GM19455 (cell line): ENCODE measurements around the gene PLEKHJ1.
"Not testable (repeated sequence)": the region's sequence is repeated elsewhere in the genome, so short reads cannot be mapped to it uniquely, and the experiment has no call there.

ENCODE experiments used
- ATAC-seq: cut with Tn5 transposase; IDR thresholded peaks from one replicate; pipeline ENCODE4 v1.9.1; 2021; ENCODE audit not compliant: unreplicated experiment

PLEKHJ1 gene

GRCh38 chr19:2201473-2202148 is 34.5 kb downstream of the PLEKHJ1 start:
- ATAC-seq = no peak

DNA sequence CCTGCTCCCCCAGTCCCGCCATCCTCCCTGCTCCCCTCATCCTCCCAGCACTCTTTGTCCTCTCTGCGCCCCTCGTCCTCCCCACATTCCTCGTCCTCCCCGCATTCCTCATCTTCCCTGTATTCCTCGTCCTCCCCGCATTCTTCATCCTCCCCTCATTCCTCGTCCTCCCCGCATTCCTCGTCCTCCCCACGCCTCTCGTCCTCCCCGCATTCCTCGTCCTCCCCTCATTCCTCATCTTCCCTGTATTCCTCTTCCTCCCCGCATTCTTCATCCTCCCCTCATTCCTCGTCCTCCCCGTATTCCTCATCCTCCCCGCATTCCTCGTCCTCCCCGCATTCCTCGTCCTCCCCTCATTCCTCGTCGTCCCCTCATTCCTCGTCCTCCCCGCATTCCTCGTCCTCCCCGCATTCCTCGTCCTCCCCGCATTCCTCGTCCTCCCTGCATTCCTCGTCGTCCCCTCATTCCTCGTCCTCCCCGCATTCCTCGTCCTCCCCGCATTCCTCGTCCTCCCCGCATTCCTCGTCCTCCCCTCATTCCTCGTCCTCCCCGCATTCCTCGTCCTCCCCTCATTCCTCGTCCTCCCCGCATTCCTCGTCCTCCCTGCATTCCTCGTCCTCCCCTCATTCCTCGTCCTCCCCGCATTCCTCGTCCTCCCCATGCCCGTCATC is 35.4 kb downstream of the PLEKHJ1 start:
- ATAC-seq = not testable (repeated sequence)

DNA sequence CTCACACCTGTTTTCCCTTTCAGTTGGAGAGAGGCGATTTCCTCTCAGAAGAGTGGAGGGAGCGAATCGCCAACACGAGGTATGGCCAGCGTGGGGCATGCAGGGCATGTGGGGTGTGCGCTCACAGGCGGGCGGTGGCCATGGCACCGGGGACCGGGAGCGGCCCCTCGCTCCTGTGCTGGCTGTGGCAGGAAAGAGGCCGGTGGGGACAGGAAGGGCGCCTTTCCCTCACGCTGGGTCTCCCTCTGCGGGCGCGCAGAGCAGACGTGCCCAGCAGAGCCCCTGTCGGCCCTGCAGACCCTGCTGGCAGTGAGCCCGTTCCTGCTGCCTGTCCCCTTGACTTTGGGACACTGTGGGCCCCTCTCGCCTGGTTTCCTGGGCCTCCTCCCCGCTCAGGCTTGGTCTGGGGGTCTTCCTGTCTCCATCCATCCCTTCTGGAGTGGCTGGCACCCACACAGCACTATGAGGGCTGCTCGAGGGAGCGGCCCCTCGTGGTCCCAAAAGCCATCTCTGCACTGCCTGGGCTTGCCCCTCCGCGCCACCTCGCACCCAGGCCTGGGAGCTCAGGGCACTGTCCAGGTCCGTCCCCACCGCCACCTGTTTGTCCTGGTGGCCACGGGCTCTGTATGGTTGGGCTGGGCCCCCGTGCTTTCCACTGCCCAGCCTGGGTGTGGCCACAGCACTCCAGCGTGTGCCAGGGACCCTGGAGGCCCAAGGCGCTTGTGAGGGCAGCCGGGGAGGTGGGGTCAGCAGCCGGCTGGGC is 36.1 kb downstream of the PLEKHJ1 start:
- ATAC-seq = no peak

GRCh38 chr19:2199215-2199614 is 36.9 kb downstream of the PLEKHJ1 start:
- ATAC-seq = no peak

DNA sequence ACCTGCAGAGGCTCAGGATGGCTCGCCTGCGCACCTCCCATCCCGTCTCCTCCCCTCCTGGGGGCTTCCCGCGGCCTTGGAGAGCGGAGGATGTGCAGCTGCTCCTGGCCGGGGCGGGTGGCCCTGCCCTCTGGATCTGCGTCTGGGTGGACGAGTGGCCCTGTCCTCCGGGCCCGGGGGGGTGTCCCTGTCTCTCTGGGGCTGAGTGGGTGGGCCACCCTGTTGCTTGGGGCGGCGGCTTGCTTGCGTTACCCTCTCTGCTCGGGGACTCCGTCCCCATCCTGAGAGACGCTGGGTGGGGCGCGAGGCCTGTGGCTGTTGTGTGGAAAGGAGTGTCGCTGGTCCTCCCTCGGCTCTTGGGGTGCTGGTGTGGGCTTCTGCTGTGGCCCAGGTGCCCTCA is 37.8 kb downstream of the PLEKHJ1 start:
- ATAC-seq = no peak

GRCh38 chr19:2197270-2197669 is 38.9 kb downstream of the PLEKHJ1 start:
- no peak for ATAC-seq

- no peak for ATAC-seq
These were observed 40.2 kb downstream of the PLEKHJ1 start for GRCh38 chr19:2195914-2196313.

GRCh38 chr19:2195361-2195760 is 40.8 kb downstream of the PLEKHJ1 start:
- ATAC-seq = no peak

DNA sequence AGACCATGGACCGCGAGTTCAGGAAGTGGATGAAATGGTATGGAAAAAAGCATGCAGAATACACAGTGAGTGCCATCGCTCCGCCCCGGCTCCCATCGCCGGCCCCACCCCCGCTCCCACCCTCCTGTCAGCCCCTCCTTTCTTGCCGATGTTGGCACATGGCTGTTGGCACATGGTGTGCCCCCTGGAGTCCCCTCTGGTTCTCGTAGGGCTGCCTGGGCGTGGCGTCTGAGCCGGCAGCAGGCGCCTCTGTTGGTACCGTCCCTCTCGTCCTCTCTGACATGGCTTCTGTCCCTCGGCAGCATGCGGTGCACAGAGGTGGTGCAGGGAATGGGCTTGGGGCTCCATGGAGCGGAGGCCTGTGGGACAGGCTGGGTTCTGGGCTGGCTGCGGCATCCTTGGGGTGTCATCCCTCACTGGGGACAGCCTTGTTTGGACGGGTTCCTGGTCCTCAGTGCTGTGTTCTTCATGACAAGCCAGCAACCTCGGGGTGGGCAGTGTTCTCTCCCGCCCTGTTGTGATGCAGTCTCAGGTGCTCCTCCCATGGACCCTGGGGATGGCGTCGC is 41.5 kb downstream of the PLEKHJ1 start:
- ATAC-seq = no peak

DNA sequence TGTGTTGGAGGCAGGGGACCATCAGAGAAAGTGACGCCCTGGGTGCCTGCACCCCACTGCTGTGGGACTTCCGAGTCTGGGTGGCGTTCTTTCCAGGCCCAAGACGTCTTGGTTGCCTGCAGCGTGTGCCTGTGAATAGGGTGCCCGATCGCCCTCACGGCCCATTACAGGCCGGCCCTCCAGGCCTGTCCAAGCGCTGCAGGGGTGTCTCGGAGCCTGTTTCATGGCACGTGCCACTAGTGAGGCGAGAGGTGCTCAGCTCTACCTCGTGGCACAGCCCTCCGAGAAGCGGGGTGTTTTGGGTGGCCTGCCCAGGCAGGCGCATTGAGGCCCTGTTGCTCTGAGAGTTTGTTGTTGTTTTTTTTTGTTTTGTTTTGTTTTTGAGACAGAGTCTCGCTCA is 42.3 kb downstream of the PLEKHJ1 start:
- no peak for ATAC-seq

DNA sequence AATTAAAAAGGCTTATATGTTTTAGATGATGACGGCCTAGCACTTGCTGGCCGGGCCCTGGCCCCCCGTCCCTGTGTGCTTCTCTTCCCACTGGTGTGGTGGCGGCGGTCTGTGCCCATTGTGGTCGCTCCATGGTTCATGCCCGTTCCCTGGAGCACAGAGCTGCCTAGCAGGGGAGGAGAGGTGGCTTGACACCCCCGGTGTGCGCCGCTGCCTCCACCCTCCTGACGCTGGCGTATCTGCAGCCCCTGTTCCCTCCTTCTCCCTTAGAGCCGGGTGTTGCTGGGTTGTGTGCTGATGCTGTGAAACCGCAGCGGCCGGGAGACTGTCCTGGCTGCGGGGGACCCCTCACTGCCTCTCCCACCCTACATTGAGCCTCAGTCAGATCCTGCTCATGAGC is 43.3 kb downstream of the PLEKHJ1 start:
- ATAC-seq = no peak

- no peak for ATAC-seq
These were observed 44.4 kb downstream of the PLEKHJ1 start for GRCh38 chr19:2191456-2192310.

DNA sequence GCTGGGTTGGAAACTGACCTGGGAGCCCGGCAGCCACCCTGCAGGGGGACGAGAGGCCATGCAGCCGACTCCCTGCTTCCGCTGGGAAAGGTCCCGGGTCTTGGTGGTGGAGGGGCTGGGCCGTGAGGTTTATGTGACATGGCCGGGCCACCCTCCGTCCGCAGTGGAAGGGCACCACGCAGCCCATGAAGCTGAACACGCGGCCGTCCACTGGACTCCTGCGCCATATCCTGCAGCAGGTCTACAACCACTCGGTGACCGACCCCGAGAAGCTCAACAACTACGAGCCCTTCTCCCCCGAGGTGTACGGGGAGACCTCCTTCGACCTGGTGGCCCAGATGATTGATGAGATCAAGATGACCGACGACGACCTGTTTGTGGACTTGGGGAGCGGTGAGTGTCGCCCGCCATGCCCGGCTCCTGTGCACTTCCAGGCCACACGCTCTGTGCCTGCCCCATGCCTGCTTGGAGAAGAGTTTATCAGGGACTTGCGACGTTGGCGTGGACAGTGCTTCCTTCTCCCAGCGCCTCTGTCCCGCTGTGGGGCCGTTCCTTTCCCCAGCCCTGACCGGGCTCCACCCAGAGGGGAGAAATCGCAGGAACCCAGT is 45.2 kb downstream of the PLEKHJ1 start:
- no peak for ATAC-seq

GRCh38 chr19:2189880-2190279 is 46.2 kb downstream of the PLEKHJ1 start:
- ATAC-seq = no peak

DNA sequence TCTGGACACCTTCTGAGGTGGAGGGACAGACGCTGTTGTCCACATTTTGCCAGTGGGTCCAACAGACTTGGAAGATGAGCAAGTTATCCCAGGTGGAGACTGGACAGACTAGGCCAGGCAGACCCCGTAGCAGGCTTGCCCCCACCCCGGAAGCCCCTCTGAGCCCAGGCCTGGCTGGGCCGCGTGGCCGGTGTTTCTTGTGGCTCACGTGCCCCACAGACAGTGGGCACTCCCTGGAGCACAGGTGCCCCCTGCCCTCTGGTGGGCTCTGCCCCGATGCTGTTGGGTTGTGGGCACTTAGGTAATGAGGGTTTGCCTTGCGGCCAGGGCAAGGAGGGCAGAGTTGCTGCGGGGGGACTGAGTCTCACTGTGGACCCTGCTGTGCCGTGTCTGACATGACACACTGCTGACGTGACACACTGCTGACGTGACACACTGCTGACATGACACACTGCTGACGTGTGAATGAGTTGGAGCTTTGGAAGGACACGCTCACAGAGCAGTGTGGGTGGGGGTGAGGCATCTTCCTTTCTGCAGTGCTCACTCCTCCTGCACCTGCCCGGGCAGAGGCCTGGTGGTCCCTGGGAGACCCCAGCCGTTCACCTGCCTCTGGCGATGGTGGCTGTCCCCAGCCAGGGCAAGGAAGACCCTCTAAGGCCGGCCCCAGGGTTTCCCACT is 47.3 kb downstream of the PLEKHJ1 start:
- ATAC-seq = no peak

DNA sequence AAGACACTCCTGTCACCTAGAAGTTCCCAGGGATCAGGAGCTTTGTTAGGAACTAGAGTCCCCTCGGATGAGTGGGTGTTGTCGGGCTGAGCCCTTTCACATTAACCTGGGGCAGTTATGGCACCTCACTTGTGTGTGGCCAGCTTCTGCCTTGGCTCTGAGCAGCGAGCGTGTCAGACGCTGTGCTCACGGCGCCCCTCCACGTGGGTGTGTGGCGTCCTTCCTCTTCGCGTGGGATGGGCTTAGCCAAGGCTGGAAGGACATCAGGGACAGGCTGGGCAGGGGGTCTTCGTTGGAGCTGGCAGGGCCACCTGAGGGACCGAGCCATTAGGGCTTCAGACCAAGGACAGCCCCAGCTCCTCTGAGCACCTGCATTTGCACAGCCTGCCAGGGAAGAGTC is 49.0 kb downstream of the PLEKHJ1 start:
- no peak for ATAC-seq

DNA sequence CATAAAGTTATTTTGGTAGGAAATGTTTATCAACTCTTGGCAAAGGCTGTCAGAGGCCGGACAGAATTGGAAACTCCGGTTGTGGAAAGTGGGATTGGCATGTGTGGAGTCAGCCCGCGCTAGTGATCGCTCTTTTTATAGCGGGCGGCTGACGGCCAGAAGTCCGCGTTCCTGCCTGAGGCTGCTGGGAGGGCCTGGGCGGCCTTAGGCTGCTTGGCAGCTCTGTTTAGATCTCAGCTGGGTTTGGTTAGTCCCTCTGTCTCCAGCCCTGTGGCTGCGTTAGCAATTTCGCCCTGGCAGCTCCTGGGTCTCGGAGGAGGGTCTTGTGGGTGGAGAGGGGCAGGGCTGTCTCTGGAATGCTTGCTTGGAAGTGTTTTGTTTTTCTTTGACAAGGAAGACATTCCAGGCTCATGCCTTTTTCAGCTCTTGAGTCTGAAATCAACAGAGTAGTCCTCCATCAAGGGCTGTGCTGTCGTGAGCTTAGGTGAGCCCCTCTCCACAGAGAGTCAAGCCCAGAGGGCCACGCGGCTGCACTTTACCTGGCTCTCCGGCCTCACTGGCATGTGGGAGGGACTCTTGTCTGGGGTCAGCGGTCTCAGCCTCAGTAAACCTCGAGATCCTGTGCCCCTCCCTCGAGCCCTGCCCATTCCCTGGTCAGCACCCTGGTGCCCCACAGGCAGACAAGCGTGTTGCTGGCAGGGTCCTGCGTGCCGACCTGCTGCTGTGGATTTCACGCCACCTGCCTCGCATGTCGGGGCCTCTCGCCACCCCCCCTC is 49.9 kb downstream of the PLEKHJ1 start:
- ATAC-seq = no peak

- ATAC-seq = no peak
These were observed 50.4 kb downstream of the PLEKHJ1 start for GRCh38 chr19:2185734-2186070.

DNA sequence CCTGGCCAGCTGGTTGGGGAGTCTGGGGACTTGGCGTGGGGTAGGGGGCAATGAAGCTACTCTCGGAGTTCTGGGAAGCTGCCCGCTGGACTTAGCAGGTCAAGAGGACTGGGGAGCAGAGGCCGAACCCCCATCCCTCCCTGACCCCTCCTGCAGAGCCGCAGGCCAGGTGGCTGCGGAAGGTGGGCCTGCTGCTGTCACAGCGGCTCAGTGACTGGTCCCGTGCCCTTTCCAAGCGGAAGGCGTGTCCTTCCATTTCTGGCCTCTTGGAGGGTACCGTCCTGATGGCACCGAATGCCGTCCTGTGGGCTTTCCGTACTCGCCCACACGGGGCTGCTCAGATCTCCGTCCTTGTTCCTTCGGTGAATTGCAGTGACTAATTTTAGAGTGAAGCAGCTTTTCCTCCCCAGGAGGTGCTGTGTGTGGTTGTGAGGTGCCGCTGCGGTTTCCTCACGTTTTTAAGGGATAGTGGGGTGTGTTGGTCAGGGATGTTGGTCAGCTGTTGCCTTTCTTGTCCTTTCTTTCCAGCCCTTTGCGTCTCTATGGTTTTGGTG is 51.6 kb downstream of the PLEKHJ1 start:
- no peak for ATAC-seq
